Measurements from ENCODE around the gene MAGEB2.

- no peak for TF ChIP-seq POLR2A (IDR thresholded peaks at IDR 0.05)
- TF ChIP-seq CTCF (IDR thresholded peaks at IDR 0.05), result no peak
These were observed 44.5 kb upstream of the MAGEB2 start for GRCh38 chrX:30170900-30171299.
